DMS53 treated with DMSO at 0.1 percent for 48 hours (cell line): ENCODE results near the gene ATG13.

Source experiments
- DNase-seq: peaks from one replicate; lab custom pipeline; 2025; ENCODE audit not compliant: unreplicated experiment; lab: John Stamatoyannopoulos, UW

ATG13 gene

DNA sequence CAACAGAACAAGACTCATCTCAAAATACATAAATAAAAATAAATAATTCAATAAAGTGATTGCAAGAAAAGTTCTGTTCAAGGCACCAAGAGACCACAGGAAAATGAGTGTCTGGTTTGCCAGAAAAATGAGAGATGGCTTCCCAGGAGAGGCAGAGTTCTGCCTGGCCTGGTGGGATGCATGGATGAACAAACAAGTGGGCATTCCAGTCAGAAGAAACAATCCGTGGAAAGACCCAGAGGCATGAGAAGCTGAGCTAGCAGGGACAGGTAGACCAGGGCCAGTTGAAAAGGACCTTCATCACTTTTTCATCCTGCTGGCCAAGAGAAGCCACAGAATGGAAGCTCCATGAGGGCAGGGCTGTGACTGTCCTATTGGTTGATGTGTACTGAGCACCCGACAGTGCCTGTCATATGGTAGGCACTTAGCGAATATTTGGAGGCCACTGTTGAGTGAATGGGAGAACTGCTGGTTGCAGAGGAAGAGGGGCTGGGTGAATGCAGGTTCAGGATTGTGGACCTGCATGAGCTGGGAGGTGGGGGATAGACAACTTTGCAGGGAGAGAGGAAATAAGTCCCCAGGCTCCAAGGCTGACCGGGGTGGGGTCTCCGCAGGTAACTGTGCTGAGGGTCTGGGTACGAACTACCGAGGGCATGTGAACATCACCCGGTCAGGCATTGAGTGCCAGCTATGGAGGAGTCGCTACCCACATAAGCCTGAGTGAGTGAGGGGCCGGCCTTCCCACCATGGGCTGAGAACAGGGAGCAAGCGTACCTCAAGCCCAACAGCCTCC lies 105.4 kb downstream of the ATG13 start:
- DNase-seq: no peak

DNA sequence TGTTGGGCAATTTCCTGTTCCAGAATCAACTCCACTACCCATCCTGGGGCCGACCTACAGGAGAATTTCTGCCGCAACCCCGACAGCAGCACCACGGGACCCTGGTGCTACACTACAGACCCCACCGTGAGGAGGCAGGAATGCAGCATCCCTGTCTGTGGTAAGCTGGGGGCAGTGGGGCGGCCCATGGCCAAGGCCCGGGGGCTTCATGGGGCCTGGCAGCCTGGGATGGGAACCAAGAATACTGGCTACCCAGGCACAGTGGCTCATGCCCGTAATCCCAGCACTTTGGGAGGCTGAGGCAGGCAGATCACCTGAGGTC lies 106.0 kb downstream of the ATG13 start:
- DNase-seq: no peak

DNA sequence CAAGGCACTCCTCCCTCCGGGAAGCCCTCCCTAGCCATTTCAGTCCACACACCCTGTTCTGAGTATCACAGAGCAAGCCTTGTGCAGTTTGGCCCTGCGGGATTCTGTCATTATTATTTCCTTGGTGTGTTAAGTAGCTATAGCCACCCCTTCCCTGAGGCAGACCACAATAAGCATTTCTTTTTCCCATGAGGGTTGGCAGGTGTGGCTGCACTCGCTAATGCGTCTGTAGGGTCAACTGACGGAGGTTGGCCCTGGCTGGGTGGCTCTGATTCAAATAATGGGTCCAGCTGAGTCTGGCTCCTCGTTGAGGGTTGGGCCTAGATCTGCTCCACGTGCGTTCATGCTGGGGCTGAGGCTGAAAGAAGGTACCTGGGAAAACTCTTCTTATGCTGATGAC lies 106.7 kb downstream of the ATG13 start:
- DNase-seq: no peak
